GM19397 (cell line): ENCODE measurements around the gene COL4A3.
"Not testable (repeated sequence)": the region's sequence is repeated elsewhere in the genome, so short reads cannot be mapped to it uniquely, and the experiment has no call there.

Experiments
- ATAC-seq: cut with Tn5 transposase; IDR thresholded peaks from one replicate; pipeline ENCODE4 v1.9.1; 2021; ENCODE audit warnings: mild to moderate bottlenecking, moderate library complexity; ENCODE audit not compliant: unreplicated experiment

Gene COL4A3

DNA sequence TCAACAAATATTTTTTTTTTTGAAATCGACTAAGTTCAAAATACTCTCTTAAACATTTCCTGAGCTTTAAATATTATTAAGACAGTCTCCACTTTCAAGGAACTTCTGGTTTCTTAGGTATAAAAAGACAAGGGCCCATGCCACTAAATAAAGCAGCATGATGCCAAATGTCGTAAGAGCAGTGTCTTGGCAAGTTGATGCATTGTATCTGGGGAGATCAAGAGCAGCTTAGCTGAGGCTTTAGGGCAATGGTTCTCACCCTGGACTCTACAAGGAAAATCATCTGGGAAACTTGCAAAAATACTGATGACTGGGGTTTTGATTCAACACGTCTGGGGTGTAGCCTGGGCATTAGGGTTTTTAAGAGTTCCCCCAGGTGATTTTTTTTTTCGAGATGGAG, 41.3 kb downstream of the COL4A3 start:
- ATAC-seq, result no peak

DNA sequence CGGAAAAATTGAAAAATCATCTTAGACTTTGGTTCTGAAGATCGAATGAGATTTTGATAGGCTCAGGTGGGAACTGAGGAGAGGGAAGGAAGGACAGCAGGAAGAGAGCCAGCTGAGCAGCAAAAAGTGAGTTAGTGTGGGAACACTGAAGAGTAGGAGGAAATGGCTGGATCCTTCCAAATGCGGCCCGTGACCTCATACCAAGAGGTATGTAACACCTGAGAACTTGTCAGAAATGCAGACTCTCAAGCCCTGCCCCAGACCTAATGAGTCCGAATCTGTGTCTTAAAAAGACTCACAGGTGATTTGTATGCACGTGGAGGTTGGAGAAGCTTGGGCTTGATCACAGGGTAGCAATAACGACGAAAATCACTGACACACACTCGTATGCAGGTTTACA, 42.0 kb downstream of the COL4A3 start:
- no peak for ATAC-seq

DNA sequence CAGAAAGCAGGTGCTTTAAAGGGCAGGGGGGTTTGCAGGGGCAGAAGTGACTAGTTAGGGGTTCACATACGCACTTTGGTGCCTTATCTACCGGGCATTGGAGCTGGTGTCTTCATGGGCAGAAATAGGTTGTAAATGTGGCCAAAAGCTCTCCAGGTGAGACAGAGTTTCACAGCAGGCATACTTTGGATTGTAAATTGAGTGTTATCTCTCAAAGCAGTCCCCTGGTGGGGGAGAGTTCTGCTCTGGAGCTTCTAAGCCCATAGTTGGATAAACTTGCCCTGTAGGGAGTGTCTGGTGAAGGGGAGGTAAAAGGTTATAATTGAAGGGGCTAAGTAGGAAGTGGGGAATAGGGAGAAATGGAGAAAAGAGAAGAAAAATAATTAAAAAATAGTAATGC, 43.1 kb downstream of the COL4A3 start:
- no peak for ATAC-seq

DNA sequence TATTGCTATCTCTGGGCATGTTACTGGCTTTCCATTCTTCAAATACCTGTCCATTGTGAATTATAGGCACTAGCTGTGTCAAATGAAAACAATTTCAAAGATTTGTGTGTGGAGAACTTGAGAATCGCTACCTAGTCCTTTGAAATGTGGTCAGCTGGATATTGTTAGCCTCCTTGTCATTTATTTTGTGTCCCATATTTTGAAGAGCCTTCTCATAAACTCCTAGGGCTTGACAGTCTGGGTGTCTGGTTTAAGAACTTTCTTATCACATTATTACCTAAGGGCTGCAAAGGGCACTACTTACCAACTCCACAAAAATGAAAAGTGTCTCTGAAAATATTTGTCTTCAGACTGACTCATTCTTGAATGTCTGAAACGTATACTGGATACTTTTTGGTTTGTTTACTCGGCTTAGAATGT, 50.2 kb downstream of the COL4A3 start:
- ATAC-seq, result no peak

- no peak for ATAC-seq
These were observed 55.1 kb downstream of the COL4A3 start for GRCh38 chr2:227219312-227220105.

- no peak for ATAC-seq
These were observed 56.7 kb downstream of the COL4A3 start for GRCh38 chr2:227221120-227221519.

GRCh38 chr2:227222292-227222691, 57.9 kb downstream of the COL4A3 start:
- ATAC-seq, result no peak

DNA sequence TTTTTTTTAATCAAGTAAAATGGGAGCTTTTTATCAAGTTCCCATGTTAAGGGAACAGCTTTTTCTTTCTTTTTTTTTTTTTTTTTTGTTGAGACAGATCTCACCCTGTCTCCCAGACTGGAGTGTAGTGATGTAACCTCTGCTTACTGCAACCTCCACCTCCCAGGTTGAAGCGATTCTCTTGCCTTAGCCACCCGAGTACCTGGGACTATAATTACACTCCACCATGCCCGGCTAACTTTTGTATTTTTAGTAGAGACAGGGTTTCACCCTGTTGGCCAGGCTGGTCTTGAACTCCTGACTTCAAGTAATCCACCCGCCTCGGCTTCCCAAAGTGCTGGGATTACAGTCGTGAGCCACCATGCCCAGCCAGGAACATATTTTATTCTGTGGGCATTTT, 61.2 kb downstream of the COL4A3 start:
- ATAC-seq, result not testable (repeated sequence)

DNA sequence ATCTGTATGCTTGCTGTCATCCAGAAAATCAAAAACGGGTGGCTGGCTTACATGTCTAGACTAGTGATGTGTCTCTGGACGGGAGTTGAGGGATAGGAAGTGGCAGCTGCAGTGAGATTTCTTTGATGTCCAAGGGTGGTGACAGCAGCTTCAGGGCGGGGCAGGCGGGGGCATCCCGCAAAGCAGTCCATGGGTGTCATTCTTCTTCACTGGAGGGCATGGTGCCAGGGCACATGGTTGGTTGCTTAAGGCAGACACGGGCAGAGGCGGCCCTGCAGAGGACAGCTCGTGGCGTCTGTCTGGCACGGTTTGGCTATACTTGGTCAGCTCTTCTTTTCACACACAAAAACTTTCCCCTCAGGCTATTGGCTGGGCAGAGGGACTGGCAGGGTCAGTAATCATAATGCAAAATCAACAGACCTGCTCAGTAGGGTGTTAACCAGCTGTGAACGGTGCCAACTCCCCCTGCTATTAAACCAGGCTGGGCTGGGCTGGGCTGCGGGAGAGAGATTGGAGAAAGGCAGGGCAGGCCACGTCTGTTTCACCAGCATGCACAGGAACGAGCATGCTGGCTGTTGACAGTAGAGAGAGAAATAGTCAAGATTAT, 63.7 kb downstream of the COL4A3 start:
- no peak for ATAC-seq

DNA sequence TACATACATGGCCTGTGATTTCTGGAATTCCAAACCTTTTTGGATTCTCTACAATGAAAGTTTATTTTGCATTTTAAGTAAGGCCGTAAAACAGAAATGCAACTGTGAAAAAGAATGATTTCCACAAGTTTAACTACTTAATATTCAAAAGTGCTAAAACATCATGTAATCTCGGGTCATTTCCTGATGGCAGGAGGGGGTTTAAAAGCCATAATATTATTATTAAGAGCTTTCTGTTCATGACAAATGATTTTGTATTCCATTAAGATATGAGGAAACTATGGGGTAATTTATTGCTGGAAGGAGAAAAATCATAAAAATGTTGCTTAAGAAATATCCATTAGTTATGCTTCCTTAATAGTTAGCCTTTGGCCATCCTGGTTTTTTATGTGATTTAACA, 65.7 kb downstream of the COL4A3 start:
- ATAC-seq, result no peak

GRCh38 chr2:227234429-227234828, 70.0 kb downstream of the COL4A3 start:
- ATAC-seq, result no peak

- no peak for ATAC-seq
These were observed 73.4 kb downstream of the COL4A3 start for GRCh38 chr2:227237786-227238185.

DNA sequence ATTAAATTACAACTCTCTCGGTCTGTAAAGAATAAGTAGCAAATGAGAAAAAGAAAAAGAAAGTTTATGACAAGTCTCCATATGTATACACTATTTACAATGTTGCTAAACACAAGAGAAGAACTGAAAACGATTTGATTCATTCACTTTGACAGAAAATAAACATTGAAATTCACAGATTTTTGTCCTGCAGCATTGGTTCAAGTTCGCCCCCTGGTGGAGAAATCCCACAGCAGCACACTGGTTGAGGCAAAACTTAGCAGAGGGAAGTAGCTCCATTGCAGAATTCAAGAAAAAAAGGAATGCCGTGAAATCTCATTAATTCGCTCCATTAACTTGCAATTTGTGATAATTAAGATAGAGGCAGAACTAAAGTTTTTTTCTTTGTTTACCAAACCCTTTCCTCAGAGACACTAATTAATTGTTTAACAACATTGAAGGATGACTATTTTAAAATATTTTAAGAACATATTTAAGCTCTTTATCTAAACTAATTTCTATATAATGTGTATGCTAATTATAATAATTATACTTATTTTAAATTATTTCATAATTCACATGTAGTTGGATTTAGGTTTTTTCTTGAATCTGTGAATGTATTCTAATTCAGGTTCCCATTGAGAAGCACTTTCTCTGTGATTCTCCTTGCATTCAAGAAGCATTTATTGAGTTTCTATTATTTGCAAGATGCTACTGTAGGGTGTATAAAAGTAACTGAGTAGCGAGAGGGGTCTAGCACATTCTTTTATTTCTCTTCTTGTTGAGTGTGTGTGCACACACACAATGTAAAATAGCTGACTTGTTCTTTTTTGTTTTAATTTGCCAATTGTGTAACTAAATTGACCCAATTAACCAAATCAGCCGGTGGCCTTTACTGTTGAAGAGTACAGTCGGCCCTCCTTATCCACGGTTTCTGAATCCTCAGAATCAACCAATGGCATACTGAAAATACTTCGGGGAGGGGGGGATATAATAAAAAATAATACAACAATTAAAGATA, 74.1 kb downstream of the COL4A3 start:
- ATAC-seq, result no peak

- ATAC-seq, result no peak
These were observed 76.6 kb downstream of the COL4A3 start for GRCh38 chr2:227241005-227241404.

GRCh38 chr2:227248876-227249275, 84.5 kb downstream of the COL4A3 start:
- no peak for ATAC-seq

DNA sequence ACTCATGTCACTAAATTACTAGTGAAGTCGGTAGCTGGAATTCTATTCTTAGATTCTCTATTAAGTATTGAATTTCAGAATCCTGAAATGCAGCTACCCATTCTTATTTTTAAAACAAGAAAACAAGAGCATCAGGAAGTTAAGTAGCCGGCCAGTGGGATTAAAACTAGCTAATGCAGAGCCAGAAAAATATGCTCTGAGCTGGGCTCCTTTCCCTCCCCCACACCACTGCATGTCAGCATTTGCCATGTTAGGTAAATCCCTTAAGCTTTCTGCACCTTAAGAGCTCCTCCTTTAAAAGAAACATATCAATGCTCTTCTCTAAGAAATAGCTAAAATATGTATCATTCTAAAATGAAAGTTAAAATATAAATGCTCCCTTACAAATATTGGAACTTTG, 88.4 kb downstream of the COL4A3 start:
- ATAC-seq, result no peak

- ATAC-seq, result no peak
These were observed 92.2 kb downstream of the COL4A3 start for GRCh38 chr2:227256605-227257004.

GRCh38 chr2:227257820-227258219, 93.4 kb downstream of the COL4A3 start:
- ATAC-seq, result no peak

DNA sequence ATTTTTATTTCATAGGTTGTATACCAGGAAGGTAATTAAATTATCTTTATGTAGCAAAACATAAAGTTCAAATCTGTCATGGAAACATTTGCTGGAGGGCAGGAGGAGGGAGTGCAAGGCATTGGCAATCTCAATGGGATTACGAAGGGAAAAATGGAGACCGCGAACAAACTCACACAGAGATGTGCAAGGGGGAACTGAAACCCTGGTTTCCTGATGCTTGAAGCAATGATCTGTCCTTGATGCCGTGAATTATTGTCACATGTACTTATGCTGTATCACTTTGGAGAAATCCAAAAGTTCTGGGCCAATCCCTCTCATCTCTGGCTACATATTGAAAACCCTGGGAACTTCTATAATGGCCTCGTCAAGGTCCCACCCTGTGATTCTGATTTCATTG, 95.6 kb downstream of the COL4A3 start:
- no peak for ATAC-seq

- no peak for ATAC-seq
These were observed 103.1 kb downstream of the COL4A3 start for GRCh38 chr2:227267410-227268115.

GRCh38 chr2:227280895-227281294, 116.5 kb downstream of the COL4A3 start:
- no peak for ATAC-seq
